HEK293 (cell line): ENCODE data around the gene PRRT1.
A peak's percentile ranks its signal among the peaks of the same experiment; 100 is the strongest.

Experiments used
- PRDM1 ChIP-seq: fragments of 450-650 bp; formaldehyde crosslinking; IDR thresholded peaks from 2 replicates; pipeline ENCODE4; 2016; ENCODE audit warnings: missing biosample characterization, missing genetic modification characterization
- ZFP69B ChIP-seq: fragments of 450-650 bp; formaldehyde crosslinking; IDR thresholded peaks from 2 replicates; pipeline ENCODE4 v1.5.1; 2016; ENCODE audit warnings: missing biosample characterization, missing genetic modification characterization
- ZNF121 ChIP-seq: fragments of 450-650 bp; formaldehyde crosslinking; IDR thresholded peaks from 2 replicates; pipeline ENCODE4 v1.5.1; 2016; ENCODE audit warnings: missing biosample characterization, missing genetic modification characterization
- ZNF670 ChIP-seq: fragments of 450-650 bp; formaldehyde crosslinking; IDR thresholded peaks from 2 replicates; pipeline ENCODE4 v1.5.1; 2016; ENCODE audit warnings: missing biosample characterization, missing genetic modification characterization, low read depth
- ZNF768 ChIP-seq: fragments of 450-650 bp; formaldehyde crosslinking; IDR thresholded peaks from 2 replicates; pipeline ENCODE4 v1.5.1; 2018; ENCODE audit warnings: missing biosample characterization, mild to moderate bottlenecking, missing genetic modification characterization
- ZSCAN30 ChIP-seq: fragments of 450-650 bp; IDR thresholded peaks from 2 replicates; pipeline ENCODE4 v1.5.1; 2018; ENCODE audit warnings: missing biosample characterization, mild to moderate bottlenecking, missing genetic modification characterization, moderate library complexity
- TF ChIP-seq, protein P1 (sequence below): fragments of 450-650 bp; formaldehyde crosslinking; IDR thresholded peaks from 2 replicates; pipeline ENCODE4 v1.5.1; 2016; ENCODE audit warnings: missing biosample characterization, missing genetic modification characterization
- TF ChIP-seq, protein P2 (sequence below): fragments of 450-650 bp; formaldehyde crosslinking; IDR thresholded peaks from 2 replicates; pipeline ENCODE4 v1.5.1; 2016; ENCODE audit warnings: missing biosample characterization, missing genetic modification characterization
- TF ChIP-seq, protein P3 (sequence below): fragments of 450-650 bp; formaldehyde crosslinking; IDR thresholded peaks from 2 replicates; pipeline ENCODE4 v1.5.1; 2016; ENCODE audit warnings: missing biosample characterization, missing genetic modification characterization, low read depth

DNA sequence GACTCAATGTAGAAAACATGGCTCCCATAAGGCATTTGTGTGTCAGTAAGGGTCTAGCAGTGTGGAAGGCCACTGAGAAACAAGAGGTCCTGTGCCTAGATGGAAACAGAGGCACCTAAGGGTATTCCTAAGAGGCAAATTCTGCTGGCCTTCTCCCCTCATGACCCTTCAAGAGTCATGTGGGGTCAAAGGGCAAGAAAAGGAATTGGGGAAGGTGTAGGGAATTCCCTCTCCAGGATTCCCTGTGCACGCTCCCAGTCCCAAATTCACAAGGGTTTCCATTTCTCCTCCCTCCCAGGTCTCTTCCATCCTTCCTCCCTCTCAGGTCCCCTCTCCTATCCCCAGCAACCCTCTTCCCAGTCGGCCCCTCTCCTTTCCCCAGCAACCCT is 23.6 kb upstream of the PRRT1 start:
- no peak for TF ChIP-seq ZNF768 (tag by site-specific recombination)
- no peak for TF ChIP-seq ZFP69B (tag by site-specific recombination)
- TF ChIP-seq, protein P1, sequence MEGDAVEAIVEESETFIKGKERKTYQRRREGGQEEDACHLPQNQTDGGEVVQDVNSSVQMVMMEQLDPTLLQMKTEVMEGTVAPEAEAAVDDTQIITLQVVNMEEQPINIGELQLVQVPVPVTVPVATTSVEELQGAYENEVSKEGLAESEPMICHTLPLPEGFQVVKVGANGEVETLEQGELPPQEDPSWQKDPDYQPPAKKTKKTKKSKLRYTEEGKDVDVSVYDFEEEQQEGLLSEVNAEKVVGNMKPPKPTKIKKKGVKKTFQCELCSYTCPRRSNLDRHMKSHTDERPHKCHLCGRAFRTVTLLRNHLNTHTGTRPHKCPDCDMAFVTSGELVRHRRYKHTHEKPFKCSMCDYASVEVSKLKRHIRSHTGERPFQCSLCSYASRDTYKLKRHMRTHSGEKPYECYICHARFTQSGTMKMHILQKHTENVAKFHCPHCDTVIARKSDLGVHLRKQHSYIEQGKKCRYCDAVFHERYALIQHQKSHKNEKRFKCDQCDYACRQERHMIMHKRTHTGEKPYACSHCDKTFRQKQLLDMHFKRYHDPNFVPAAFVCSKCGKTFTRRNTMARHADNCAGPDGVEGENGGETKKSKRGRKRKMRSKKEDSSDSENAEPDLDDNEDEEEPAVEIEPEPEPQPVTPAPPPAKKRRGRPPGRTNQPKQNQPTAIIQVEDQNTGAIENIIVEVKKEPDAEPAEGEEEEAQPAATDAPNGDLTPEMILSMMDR: no peak
- TF ChIP-seq, protein P2, sequence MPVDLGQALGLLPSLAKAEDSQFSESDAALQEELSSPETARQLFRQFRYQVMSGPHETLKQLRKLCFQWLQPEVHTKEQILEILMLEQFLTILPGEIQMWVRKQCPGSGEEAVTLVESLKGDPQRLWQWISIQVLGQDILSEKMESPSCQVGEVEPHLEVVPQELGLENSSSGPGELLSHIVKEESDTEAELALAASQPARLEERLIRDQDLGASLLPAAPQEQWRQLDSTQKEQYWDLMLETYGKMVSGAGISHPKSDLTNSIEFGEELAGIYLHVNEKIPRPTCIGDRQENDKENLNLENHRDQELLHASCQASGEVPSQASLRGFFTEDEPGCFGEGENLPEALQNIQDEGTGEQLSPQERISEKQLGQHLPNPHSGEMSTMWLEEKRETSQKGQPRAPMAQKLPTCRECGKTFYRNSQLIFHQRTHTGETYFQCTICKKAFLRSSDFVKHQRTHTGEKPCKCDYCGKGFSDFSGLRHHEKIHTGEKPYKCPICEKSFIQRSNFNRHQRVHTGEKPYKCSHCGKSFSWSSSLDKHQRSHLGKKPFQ (tag by site-specific recombination): no peak
- peak; percentile 76 for TF ChIP-seq PRDM1
- TF ChIP-seq ZNF121 (tag by site-specific recombination): no peak
- TF ChIP-seq ZNF670: no peak
- TF ChIP-seq, protein P3, sequence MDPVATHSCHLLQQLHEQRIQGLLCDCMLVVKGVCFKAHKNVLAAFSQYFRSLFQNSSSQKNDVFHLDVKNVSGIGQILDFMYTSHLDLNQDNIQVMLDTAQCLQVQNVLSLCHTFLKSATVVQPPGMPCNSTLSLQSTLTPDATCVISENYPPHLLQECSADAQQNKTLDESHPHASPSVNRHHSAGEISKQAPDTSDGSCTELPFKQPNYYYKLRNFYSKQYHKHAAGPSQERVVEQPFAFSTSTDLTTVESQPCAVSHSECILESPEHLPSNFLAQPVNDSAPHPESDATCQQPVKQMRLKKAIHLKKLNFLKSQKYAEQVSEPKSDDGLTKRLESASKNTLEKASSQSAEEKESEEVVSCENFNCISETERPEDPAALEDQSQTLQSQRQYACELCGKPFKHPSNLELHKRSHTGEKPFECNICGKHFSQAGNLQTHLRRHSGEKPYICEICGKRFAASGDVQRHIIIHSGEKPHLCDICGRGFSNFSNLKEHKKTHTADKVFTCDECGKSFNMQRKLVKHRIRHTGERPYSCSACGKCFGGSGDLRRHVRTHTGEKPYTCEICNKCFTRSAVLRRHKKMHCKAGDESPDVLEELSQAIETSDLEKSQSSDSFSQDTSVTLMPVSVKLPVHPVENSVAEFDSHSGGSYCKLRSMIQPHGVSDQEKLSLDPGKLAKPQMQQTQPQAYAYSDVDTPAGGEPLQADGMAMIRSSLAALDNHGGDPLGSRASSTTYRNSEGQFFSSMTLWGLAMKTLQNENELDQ (tag by site-specific recombination): no peak
- TF ChIP-seq ZSCAN30 (tag by site-specific recombination): no peak
